Activated gamma-delta T cell treated with anti-CD3 and anti-CD28 coated beads, Interleukin-2, amount 50 U/mL, for 16 hours (primary cell): Measurements from ENCODE around the gene ACAT2.
A peak's percentile ranks its signal among the peaks of the same experiment; 100 is the strongest.
"Not testable (repeated sequence)": the region's sequence is repeated elsewhere in the genome, so short reads cannot be mapped to it uniquely, and the experiment has no call there.

Experiments used
- DNase-seq: peaks from one replicate; pipeline ENCODE4 v3.0.0-alpha.2; 2020; ENCODE audit warnings: low read depth

The ACAT2 gene

GRCh38 chr6:159772196-159772595, 10.4 kb downstream of the ACAT2 start:
- no peak for DNase-seq

GRCh38 chr6:159777240-159777904, 15.5 kb downstream of the ACAT2 start:
- no peak for DNase-seq

- DNase-seq: no peak
These were observed 16.3 kb downstream of the ACAT2 start for GRCh38 chr6:159778131-159778530.

- DNase-seq: no peak
These were observed 16.8 kb downstream of the ACAT2 start for GRCh38 chr6:159778542-159779103.

- no peak for DNase-seq
These were observed 26.4 kb downstream of the ACAT2 start for GRCh38 chr6:159788276-159788675.

GRCh38 chr6:159788753-159789376, 27.0 kb downstream of the ACAT2 start:
- DNase-seq: no peak

GRCh38 chr6:159789377-159790148, 27.7 kb downstream of the ACAT2 start, which contains the start of gene TCP1:
TCP1 (minus strand) TSS chr6:159789602; CDS start chr6:159789468, 134 bp downstream.
- DNase-seq: peak; percentile 99

- DNase-seq: peak; percentile 83
These were observed 28.5 kb downstream of the ACAT2 start, which contains the start of gene MRPL18 for GRCh38 chr6:159790149-159790955. MRPL18 (plus strand) TSS chr6:159790467; CDS start chr6:159790588, 121 bp downstream.

GRCh38 chr6:159790956-159791598, 29.2 kb downstream of the ACAT2 start:
- no peak for DNase-seq

- DNase-seq: not testable (repeated sequence)
These were observed 33.1 kb downstream of the ACAT2 start for GRCh38 chr6:159794976-159795375.

GRCh38 chr6:159797554-159797953, 35.7 kb downstream of the ACAT2 start:
- no peak for DNase-seq

- DNase-seq: no peak
These were observed 38.5 kb downstream of the ACAT2 start, which contains the start of gene PNLDC1 for GRCh38 chr6:159800141-159800865. PNLDC1 (plus strand) TSS chr6:159800276; CDS start chr6:159800308, 32 bp downstream.

GRCh38 chr6:159801935-159802334, 40.1 kb downstream of the ACAT2 start:
- no peak for DNase-seq

GRCh38 chr6:159804504-159804903, 42.7 kb downstream of the ACAT2 start:
- no peak for DNase-seq

- DNase-seq: no peak
These were observed 43.7 kb downstream of the ACAT2 start for GRCh38 chr6:159805440-159806020.

GRCh38 chr6:159806021-159806458, 44.2 kb downstream of the ACAT2 start:
- no peak for DNase-seq

GRCh38 chr6:159807150-159807858, 45.5 kb downstream of the ACAT2 start:
- DNase-seq: no peak

GRCh38 chr6:159808647-159809046, 46.8 kb downstream of the ACAT2 start:
- no peak for DNase-seq

- no peak for DNase-seq
These were observed 47.3 kb downstream of the ACAT2 start for GRCh38 chr6:159809149-159809548.
